HFF-Myc (cell line): ENCODE measurements around the gene PKD1L1.

Experiments used
- DNase-seq: peaks from one replicate; pipeline ENCODE4 v3.0.0-alpha.2; 2011; ENCODE audit warnings: low read depth; ENCODE audit errors: extremely low read depth
- H3K4me3 ChIP-seq: replicated peaks from 2 replicates; pipeline ENCODE4 v1.5.1; 2011; ENCODE audit warnings: low read depth, mild to moderate bottlenecking, control low read depth, low read length
- CTCF ChIP-seq: IDR thresholded peaks from 2 replicates; pipeline ENCODE4 v1.5.1; 2012; ENCODE audit warnings: mild to moderate bottlenecking, low read depth, low read length, control low read depth; ENCODE audit errors: missing control alignments

PKD1L1 gene

GRCh38 chr7:47908720-47909119 lies 39.5 kb downstream of the PKD1L1 start:
- DNase-seq: no peak
- no peak for TF ChIP-seq CTCF
- no peak overlapping the region for H3K4me3 ChIP-seq

GRCh38 chr7:47907981-47908616 lies 40.2 kb downstream of the PKD1L1 start:
- H3K4me3 ChIP-seq: no peak overlapping the region
- DNase-seq: no peak
- TF ChIP-seq CTCF: no peak

GRCh38 chr7:47906883-47907282 lies 41.4 kb downstream of the PKD1L1 start:
- no peak overlapping the region for H3K4me3 ChIP-seq
- no peak for DNase-seq
- TF ChIP-seq CTCF: no peak

- no peak for TF ChIP-seq CTCF
- no peak overlapping the region for H3K4me3 ChIP-seq
- DNase-seq: no peak
Measured at GRCh38 chr7:47905076-47905920, 43.0 kb downstream of the PKD1L1 start.

GRCh38 chr7:47902013-47902412 lies 46.3 kb downstream of the PKD1L1 start:
- no peak for DNase-seq
- H3K4me3 ChIP-seq: no peak overlapping the region
- no peak for TF ChIP-seq CTCF

GRCh38 chr7:47901542-47901941 lies 46.7 kb downstream of the PKD1L1 start:
- no peak for DNase-seq
- no peak for TF ChIP-seq CTCF
- H3K4me3 ChIP-seq: no peak overlapping the region
